Peyer's patch (tissue), 4 donors: ENCODE data around the gene SNIP1.

Source experiments
- POLR2A ChIP-seq, 2 donors: fragments of 450-650 bp; IDR thresholded peaks; one replicate each; pipeline ENCODE4 v1.5.1; 2017; ENCODE audit warnings: antibody characterized with exemption in 2 of 2, mild to moderate bottlenecking in 2 of 2, moderate library complexity in 2 of 2
- TF ChIP-seq, protein P1 (sequence below), 6 experiments: fragments of 450-650 bp in 4 of 6; fragments of 200-600 bp in 2 of 6; sonication (generic) in 1 of 6; IDR thresholded peaks; one replicate each; pipeline ENCODE4 v1.5.1; 2017 to 2019; ENCODE audit warnings: antibody characterized with exemption in 6 of 6, mild to moderate bottlenecking in 3 of 6, moderate library complexity in 1 of 6

DNA sequence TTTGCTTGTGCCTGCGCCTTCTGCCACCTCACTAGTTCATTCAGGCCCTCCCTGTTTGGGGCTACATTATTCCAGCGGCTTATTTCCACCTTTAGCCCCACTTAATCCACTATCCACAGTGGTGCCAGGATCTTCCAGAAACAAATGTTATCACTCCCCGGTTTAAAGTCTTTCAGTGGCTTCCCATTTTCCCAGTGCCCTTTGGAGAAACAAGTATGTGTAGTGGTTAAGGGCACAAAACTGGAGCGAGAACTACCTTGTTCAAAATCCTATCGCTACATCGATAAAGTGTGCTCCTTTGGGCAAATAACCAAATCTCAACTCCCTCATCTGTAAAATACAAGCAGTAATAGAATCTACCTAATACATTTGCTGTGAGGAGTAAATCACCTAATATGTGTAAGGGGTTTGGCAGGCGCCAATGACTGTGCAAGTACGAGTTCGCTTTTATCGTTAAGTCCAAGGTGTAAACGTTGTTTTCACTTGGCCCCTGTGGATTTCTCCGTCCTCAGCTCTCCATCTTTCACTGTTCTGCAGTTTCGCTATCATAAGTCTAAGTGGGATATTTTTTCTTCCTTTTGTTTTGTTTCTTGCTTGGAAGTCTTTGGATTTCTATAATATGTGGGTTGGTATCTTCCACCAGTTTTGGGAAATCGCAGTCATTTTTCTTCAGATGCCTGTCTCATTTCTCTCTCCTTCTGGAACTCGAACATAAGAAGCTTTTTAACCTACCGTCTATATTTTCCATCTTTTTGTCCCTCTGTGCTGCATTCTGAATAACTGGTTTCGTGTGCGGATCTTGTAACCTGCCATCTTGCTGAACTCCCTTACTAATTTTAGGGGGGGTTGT is 38.7 kb downstream of the SNIP1 start:
- TF ChIP-seq, protein P1, sequence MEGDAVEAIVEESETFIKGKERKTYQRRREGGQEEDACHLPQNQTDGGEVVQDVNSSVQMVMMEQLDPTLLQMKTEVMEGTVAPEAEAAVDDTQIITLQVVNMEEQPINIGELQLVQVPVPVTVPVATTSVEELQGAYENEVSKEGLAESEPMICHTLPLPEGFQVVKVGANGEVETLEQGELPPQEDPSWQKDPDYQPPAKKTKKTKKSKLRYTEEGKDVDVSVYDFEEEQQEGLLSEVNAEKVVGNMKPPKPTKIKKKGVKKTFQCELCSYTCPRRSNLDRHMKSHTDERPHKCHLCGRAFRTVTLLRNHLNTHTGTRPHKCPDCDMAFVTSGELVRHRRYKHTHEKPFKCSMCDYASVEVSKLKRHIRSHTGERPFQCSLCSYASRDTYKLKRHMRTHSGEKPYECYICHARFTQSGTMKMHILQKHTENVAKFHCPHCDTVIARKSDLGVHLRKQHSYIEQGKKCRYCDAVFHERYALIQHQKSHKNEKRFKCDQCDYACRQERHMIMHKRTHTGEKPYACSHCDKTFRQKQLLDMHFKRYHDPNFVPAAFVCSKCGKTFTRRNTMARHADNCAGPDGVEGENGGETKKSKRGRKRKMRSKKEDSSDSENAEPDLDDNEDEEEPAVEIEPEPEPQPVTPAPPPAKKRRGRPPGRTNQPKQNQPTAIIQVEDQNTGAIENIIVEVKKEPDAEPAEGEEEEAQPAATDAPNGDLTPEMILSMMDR (IDR thresholded peaks at IDR 0.05), result no peak
- no peak for TF ChIP-seq POLR2A (IDR thresholded peaks at IDR 0.05)
